ENCODE measurements around the gene PRKCZ. TPM values are rescaled to one million over a fixed set of nuclear protein-coding genes. Genes with fewer than 3 reads are reported as not detected.

PRKCZ gene
- total RNA-seq, 1 donor from 2014 or later: 4.2 TPM

- no peak overlapping the region for H3K27ac ChIP-seq (ENCODE audit: low read depth, low read length)
- no peak overlapping the region for H3K9ac ChIP-seq (ENCODE audit: low read depth in 1 of 3, low read length in 3 of 3)
- H3K4me1 ChIP-seq (ENCODE audit: control insufficient read depth in 3 of 3, insufficient read depth in 3 of 3, low read length in 3 of 3): peaks cover 0 to 3% (median 0%) of the 10 kb centered on the region in 3 donors
- H3K36me3 ChIP-seq (ENCODE audit: control insufficient read depth in 3 of 3, insufficient read depth in 3 of 3, low read length in 3 of 3): no peaks in the 10 kb centered on the region
- H3K4me3 ChIP-seq (ENCODE audit: low read length in 3 of 3): no peak overlapping the region
- peaks cover 39 to 60% (median 42%) of the 10 kb centered on the region in 3 donors for H3K27me3 ChIP-seq (ENCODE audit: control insufficient read depth in 3 of 3, insufficient read depth in 3 of 3, low read length in 3 of 3)
- H3K9me3 ChIP-seq (ENCODE audit: control insufficient read depth in 3 of 3, low read length in 3 of 3): no peaks in the 10 kb centered on the region
Observed at GRCh38 chr1:2052054-2052679, 2.0 kb downstream of the PRKCZ start.

GRCh38 chr1:2052756-2053155 lies 2.5 kb downstream of the PRKCZ start:
- H3K36me3 ChIP-seq (ENCODE audit: control insufficient read depth in 3 of 3, insufficient read depth in 3 of 3, low read length in 3 of 3): no peaks in the 10 kb centered on the region
- no peak overlapping the region for H3K9ac ChIP-seq (ENCODE audit: low read depth in 1 of 3, low read length in 3 of 3)
- no peak overlapping the region for H3K27ac ChIP-seq (ENCODE audit: low read depth, low read length)
- H3K27me3 ChIP-seq (ENCODE audit: control insufficient read depth in 3 of 3, insufficient read depth in 3 of 3, low read length in 3 of 3): peaks cover 34 to 54% (median 37%) of the 10 kb centered on the region in 3 donors
- H3K9me3 ChIP-seq (ENCODE audit: control insufficient read depth in 3 of 3, low read length in 3 of 3): no peaks in the 10 kb centered on the region
- H3K4me1 ChIP-seq (ENCODE audit: control insufficient read depth in 3 of 3, insufficient read depth in 3 of 3, low read length in 3 of 3): peaks cover 0 to 3% (median 0%) of the 10 kb centered on the region in 3 donors
- no peak overlapping the region for H3K4me3 ChIP-seq (ENCODE audit: low read length in 3 of 3)

GRCh38 chr1:2053217-2053616 lies 3.0 kb downstream of the PRKCZ start:
- no peaks in the 10 kb centered on the region for H3K36me3 ChIP-seq (ENCODE audit: control insufficient read depth in 3 of 3, insufficient read depth in 3 of 3, low read length in 3 of 3)
- H3K9me3 ChIP-seq (ENCODE audit: control insufficient read depth in 3 of 3, low read length in 3 of 3): no peaks in the 10 kb centered on the region
- H3K27ac ChIP-seq (ENCODE audit: low read depth, low read length): no peak overlapping the region
- no peak overlapping the region for H3K4me3 ChIP-seq (ENCODE audit: low read length in 3 of 3)
- no peak overlapping the region for H3K9ac ChIP-seq (ENCODE audit: low read depth in 1 of 3, low read length in 3 of 3)
- peaks cover 0 to 3% (median 0%) of the 10 kb centered on the region in 3 donors for H3K4me1 ChIP-seq (ENCODE audit: control insufficient read depth in 3 of 3, insufficient read depth in 3 of 3, low read length in 3 of 3)
- H3K27me3 ChIP-seq (ENCODE audit: control insufficient read depth in 3 of 3, insufficient read depth in 3 of 3, low read length in 3 of 3): peaks cover 31 to 50% (median 32%) of the 10 kb centered on the region in 3 donors

GRCh38 chr1:2053784-2054376 lies 3.7 kb downstream of the PRKCZ start:
- H3K9me3 ChIP-seq (ENCODE audit: control insufficient read depth in 3 of 3, low read length in 3 of 3): no peaks in the 10 kb centered on the region
- H3K27ac ChIP-seq (ENCODE audit: low read depth, low read length): no peak overlapping the region
- no peak overlapping the region for H3K4me3 ChIP-seq (ENCODE audit: low read length in 3 of 3)
- H3K27me3 ChIP-seq (ENCODE audit: control insufficient read depth in 3 of 3, insufficient read depth in 3 of 3, low read length in 3 of 3): peaks cover 26 to 45% (median 26%) of the 10 kb centered on the region in 3 donors
- H3K9ac ChIP-seq (ENCODE audit: low read depth in 1 of 3, low read length in 3 of 3): no peak overlapping the region
- peaks cover 0 to 3% (median 0%) of the 10 kb centered on the region in 3 donors for H3K4me1 ChIP-seq (ENCODE audit: control insufficient read depth in 3 of 3, insufficient read depth in 3 of 3, low read length in 3 of 3)
- H3K36me3 ChIP-seq (ENCODE audit: control insufficient read depth in 3 of 3, insufficient read depth in 3 of 3, low read length in 3 of 3): no peaks in the 10 kb centered on the region

- no peak overlapping the region for H3K27ac ChIP-seq (ENCODE audit: low read depth, low read length)
- peaks cover 21 to 45% (median 23%) of the 10 kb centered on the region in 3 donors for H3K27me3 ChIP-seq (ENCODE audit: control insufficient read depth in 3 of 3, insufficient read depth in 3 of 3, low read length in 3 of 3)
- no peak overlapping the region for H3K9ac ChIP-seq (ENCODE audit: low read depth in 1 of 3, low read length in 3 of 3)
- no peaks in the 10 kb centered on the region for H3K9me3 ChIP-seq (ENCODE audit: control insufficient read depth in 3 of 3, low read length in 3 of 3)
- H3K4me3 ChIP-seq (ENCODE audit: low read length in 3 of 3): no peak overlapping the region
- H3K36me3 ChIP-seq (ENCODE audit: control insufficient read depth in 3 of 3, insufficient read depth in 3 of 3, low read length in 3 of 3): no peaks in the 10 kb centered on the region
- peaks cover 0 to 2% (median 0%) of the 10 kb centered on the region in 3 donors for H3K4me1 ChIP-seq (ENCODE audit: control insufficient read depth in 3 of 3, insufficient read depth in 3 of 3, low read length in 3 of 3)
Observed at GRCh38 chr1:2054560-2054959, 4.3 kb downstream of the PRKCZ start.

- H3K27ac ChIP-seq (ENCODE audit: low read depth, low read length): no peak overlapping the region
- no peak overlapping the region for H3K9ac ChIP-seq (ENCODE audit: low read depth in 1 of 3, low read length in 3 of 3)
- H3K4me1 ChIP-seq (ENCODE audit: control insufficient read depth in 3 of 3, insufficient read depth in 3 of 3, low read length in 3 of 3): no peaks in the 10 kb centered on the region
- H3K27me3 ChIP-seq (ENCODE audit: control insufficient read depth in 3 of 3, insufficient read depth in 3 of 3, low read length in 3 of 3): peaks cover 24 to 47% (median 27%) of the 10 kb centered on the region in 3 donors
- no peaks in the 10 kb centered on the region for H3K9me3 ChIP-seq (ENCODE audit: control insufficient read depth in 3 of 3, low read length in 3 of 3)
- H3K4me3 ChIP-seq (ENCODE audit: low read length in 3 of 3): no peak overlapping the region
- H3K36me3 ChIP-seq (ENCODE audit: control insufficient read depth in 3 of 3, insufficient read depth in 3 of 3, low read length in 3 of 3): no peaks in the 10 kb centered on the region
Observed at GRCh38 chr1:2055911-2056575, 5.8 kb downstream of the PRKCZ start.

GRCh38 chr1:2056955-2057590 lies 6.9 kb downstream of the PRKCZ start:
- H3K4me3 ChIP-seq (ENCODE audit: low read length in 3 of 3): no peak overlapping the region
- H3K27me3 ChIP-seq (ENCODE audit: control insufficient read depth in 3 of 3, insufficient read depth in 3 of 3, low read length in 3 of 3): peaks cover 19 to 48% (median 32%) of the 10 kb centered on the region in 3 donors
- H3K9ac ChIP-seq (ENCODE audit: low read depth in 1 of 3, low read length in 3 of 3): no peak overlapping the region
- H3K27ac ChIP-seq (ENCODE audit: low read depth, low read length): no peak overlapping the region
- no peaks in the 10 kb centered on the region for H3K36me3 ChIP-seq (ENCODE audit: control insufficient read depth in 3 of 3, insufficient read depth in 3 of 3, low read length in 3 of 3)
- no peaks in the 10 kb centered on the region for H3K9me3 ChIP-seq (ENCODE audit: control insufficient read depth in 3 of 3, low read length in 3 of 3)
- H3K4me1 ChIP-seq (ENCODE audit: control insufficient read depth in 3 of 3, insufficient read depth in 3 of 3, low read length in 3 of 3): no peaks in the 10 kb centered on the region

GRCh38 chr1:2059290-2059953 lies 9.2 kb downstream of the PRKCZ start:
- H3K9me3 ChIP-seq (ENCODE audit: control insufficient read depth in 3 of 3, low read length in 3 of 3): peaks cover 0 to 3% (median 0%) of the 10 kb centered on the region in 3 donors
- H3K4me1 ChIP-seq (ENCODE audit: control insufficient read depth in 3 of 3, insufficient read depth in 3 of 3, low read length in 3 of 3): no peaks in the 10 kb centered on the region
- no peaks in the 10 kb centered on the region for H3K36me3 ChIP-seq (ENCODE audit: control insufficient read depth in 3 of 3, insufficient read depth in 3 of 3, low read length in 3 of 3)
- no peak overlapping the region for H3K27ac ChIP-seq (ENCODE audit: low read depth, low read length)
- no peak overlapping the region for H3K4me3 ChIP-seq (ENCODE audit: low read length in 3 of 3)
- H3K27me3 ChIP-seq (ENCODE audit: control insufficient read depth in 3 of 3, insufficient read depth in 3 of 3, low read length in 3 of 3): peaks cover 8 to 43% (median 32%) of the 10 kb centered on the region in 3 donors
- no peak overlapping the region for H3K9ac ChIP-seq (ENCODE audit: low read depth in 1 of 3, low read length in 3 of 3)

GRCh38 chr1:2060072-2060471 lies 9.9 kb downstream of the PRKCZ start:
- no peaks in the 10 kb centered on the region for H3K36me3 ChIP-seq (ENCODE audit: control insufficient read depth in 3 of 3, insufficient read depth in 3 of 3, low read length in 3 of 3)
- no peak overlapping the region for H3K9ac ChIP-seq (ENCODE audit: low read depth in 1 of 3, low read length in 3 of 3)
- peaks cover 0 to 7% (median 0%) of the 10 kb centered on the region in 3 donors for H3K9me3 ChIP-seq (ENCODE audit: control insufficient read depth in 3 of 3, low read length in 3 of 3)
- no peak overlapping the region for H3K4me3 ChIP-seq (ENCODE audit: low read length in 3 of 3)
- no peaks in the 10 kb centered on the region for H3K4me1 ChIP-seq (ENCODE audit: control insufficient read depth in 3 of 3, insufficient read depth in 3 of 3, low read length in 3 of 3)
- H3K27me3 ChIP-seq (ENCODE audit: control insufficient read depth in 3 of 3, insufficient read depth in 3 of 3, low read length in 3 of 3): peaks cover 8 to 43% (median 32%) of the 10 kb centered on the region in 3 donors
- no peak overlapping the region for H3K27ac ChIP-seq (ENCODE audit: low read depth, low read length)

Measured in skeletal muscle tissue (tissue), 4 donors.